IMR-90 (cell line): ENCODE measurements around the gene NPW. TPM values are rescaled to one million over a fixed set of nuclear protein-coding genes. Genes with fewer than 3 reads are reported as not detected.

Experiments
- ATAC-seq: fragments of 200-7000 bp; cut with Tn5 transposase; 2 replicates; pipeline ENCODE4 v1.9.1; 2020; ENCODE audit warnings: low read depth, mild to moderate bottlenecking, moderate library complexity
- BruUV-seq: library from RNA; stranded (reverse); fragments of 400-500 nt; replicated peaks from 2 replicates; lab custom pipeline; 2021; lab: Mats Ljungman, UMichigan
- CTCF ChIA-PET: fragments of 300-600 bp; formaldehyde crosslinking; extraction: SDS; loops from one replicate; lab custom pipeline; 2021; ENCODE audit warnings: antibody characterized with exemption; lab: Yijun Ruan, JAX
- POLR2A ChIA-PET: fragments of 300-600 bp; sonication (Branson Sonifier 250); formaldehyde crosslinking; loops from one replicate; lab custom pipeline; 2022; ENCODE audit warnings: antibody characterized with exemption; ENCODE audit not compliant: unreplicated experiment; lab: Charles Lee
- DNase-seq: peaks from one replicate; pipeline ENCODE4 v3.0.0; 2013
- H2AFZ ChIP-seq: replicated peaks from 2 replicates; pipeline ENCODE3; 2013; ENCODE audit warnings: low read length, mild to moderate bottlenecking; ENCODE audit not compliant: poor library complexity
- H2AK5ac ChIP-seq: 2 replicates; pipeline ENCODE4 v1.6.1; 2013; ENCODE audit warnings: low read depth, low read length, inconsistent platforms
- H2AK9ac ChIP-seq: replicated peaks from 2 replicates; pipeline ENCODE3; 2013; ENCODE audit warnings: mild to moderate bottlenecking, low read depth, low read length, moderate library complexity; ENCODE audit not compliant: poor library complexity
- H2BK120ac ChIP-seq: 2 replicates; pipeline ENCODE4 v1.6.1; 2013; ENCODE audit warnings: low read depth, low read length, inconsistent platforms
- H2BK15ac ChIP-seq: 3 replicates; pipeline ENCODE4 v1.6.1; 2013; ENCODE audit warnings: low read depth, low read length, inconsistent platforms
- H2BK20ac ChIP-seq: 2 replicates; pipeline ENCODE4 v1.6.1; 2013; ENCODE audit warnings: low read depth, mild to moderate bottlenecking, inconsistent platforms, low read length, moderate library complexity
- H2BK5ac ChIP-seq: 2 replicates; pipeline ENCODE4 v1.6.1; 2013; ENCODE audit warnings: mild to moderate bottlenecking, low read depth, low read length, inconsistent platforms; ENCODE audit not compliant: poor library complexity, severe bottlenecking
- H3K14ac ChIP-seq: replicated peaks from 2 replicates; pipeline ENCODE4 v1.6.1; 2013; ENCODE audit warnings: low read depth, low read length, inconsistent platforms
- H3K18ac ChIP-seq: 2 replicates; pipeline ENCODE4 v1.6.1; 2013; ENCODE audit warnings: low read depth, low read length, control low read depth
- H3K23ac ChIP-seq: 2 replicates; pipeline ENCODE4 v1.6.1; 2013; ENCODE audit warnings: low read depth, low read length, inconsistent platforms
- H3K27ac ChIP-seq: 2 replicates; pipeline ENCODE4 v1.5.1; 2013; ENCODE audit warnings: mild to moderate bottlenecking, control low read depth, low read length; ENCODE audit not compliant: insufficient read depth
- H3K27me3 ChIP-seq: 2 replicates; pipeline ENCODE4 v1.6.1; 2013; ENCODE audit warnings: low read length; ENCODE audit not compliant: control insufficient read depth, insufficient read depth
- H3K36me3 ChIP-seq: 2 replicates; pipeline ENCODE4 v1.6.1; 2013; ENCODE audit warnings: low read length, mixed read lengths; ENCODE audit not compliant: control insufficient read depth, insufficient read depth
- H3K4ac ChIP-seq: 2 replicates; pipeline ENCODE4 v1.6.1; 2013; ENCODE audit warnings: low read depth, low read length, inconsistent platforms
- H3K4me1 ChIP-seq: 2 replicates; pipeline ENCODE4 v1.6.1; 2013; ENCODE audit warnings: low read length, mixed read lengths; ENCODE audit not compliant: control insufficient read depth, insufficient read depth
- H3K4me2 ChIP-seq: 2 replicates; pipeline ENCODE4 v1.6.1; 2013; ENCODE audit warnings: low read depth, mild to moderate bottlenecking, control low read depth, low read length, moderate library complexity
- H3K4me3 ChIP-seq: 2 replicates; pipeline ENCODE4 v1.5.1; 2013; ENCODE audit warnings: low read depth, mild to moderate bottlenecking, control low read depth, low read length, moderate library complexity; ENCODE audit not compliant: insufficient read depth
- H3K56ac ChIP-seq: 2 replicates; pipeline ENCODE4 v1.6.1; 2013; ENCODE audit warnings: low read length, inconsistent platforms; ENCODE audit not compliant: insufficient read depth; ENCODE audit errors: extremely low read depth
- H3K79me1 ChIP-seq, 2 experiments: 2 replicates each; pipeline ENCODE4 v1.6.1; 2013; ENCODE audit warnings: low read length in 2 of 2, inconsistent platforms in 1 of 2, low read depth in 1 of 2
- H3K9ac ChIP-seq: 2 replicates; pipeline ENCODE4 v1.6.1; 2013; ENCODE audit warnings: low read depth, low read length, control low read depth
- H3K9me1 ChIP-seq: 2 replicates; pipeline ENCODE4 v1.6.1; 2013; ENCODE audit warnings: low read length, inconsistent platforms; ENCODE audit not compliant: insufficient read depth
- H3K9me3 ChIP-seq: 2 replicates; pipeline ENCODE4 v1.6.1; 2013; ENCODE audit warnings: low read length; ENCODE audit not compliant: control insufficient read depth, insufficient read depth
- H4K20me1 ChIP-seq: 2 replicates; pipeline ENCODE4 v1.6.1; 2013; ENCODE audit warnings: low read length, inconsistent platforms; ENCODE audit not compliant: insufficient read depth
- H4K5ac ChIP-seq: 2 replicates; pipeline ENCODE4 v1.6.1; 2013; ENCODE audit warnings: mild to moderate bottlenecking, low read depth, low read length, control low read depth
- H4K8ac ChIP-seq, 2 experiments: 2 replicates each; pipeline ENCODE4 v1.6.1; 2013; ENCODE audit warnings: low read depth in 2 of 2, low read length in 2 of 2, control low read depth in 1 of 2, inconsistent platforms in 1 of 2
- H4K91ac ChIP-seq: 2 replicates; pipeline ENCODE4 v1.6.1; 2013; ENCODE audit warnings: low read depth, low read length, inconsistent platforms; ENCODE audit not compliant: insufficient read depth
- BHLHE40 ChIP-seq: fragments of 150-350 bp; IDR thresholded peaks from 2 replicates; pipeline ENCODE4 v1.6.1; 2016; ENCODE audit warnings: mild to moderate bottlenecking, low read depth, low read length
- CEBPB ChIP-seq: IDR thresholded peaks from 2 replicates; pipeline ENCODE4 v1.6.1; 2012; ENCODE audit warnings: low read depth, low read length, improper control_type of control experiment
- CHD1 ChIP-seq: IDR thresholded peaks from 2 replicates; pipeline ENCODE4 v1.6.1; 2012; ENCODE audit warnings: low read depth, low read length, improper control_type of control experiment
- MAFK ChIP-seq: IDR thresholded peaks from 2 replicates; pipeline ENCODE4 v1.6.1; 2012; ENCODE audit warnings: low read depth, low read length, improper control_type of control experiment
- MAZ ChIP-seq: IDR thresholded peaks from 2 replicates; pipeline ENCODE4 v1.6.1; 2012; ENCODE audit warnings: low read depth, mild to moderate bottlenecking, low read length, improper control_type of control experiment, moderate library complexity, borderline replicate concordance
- MXI1 ChIP-seq: IDR thresholded peaks from 2 replicates; pipeline ENCODE4 v1.6.1; 2012; ENCODE audit warnings: low read depth, mild to moderate bottlenecking, low read length, moderate library complexity, borderline replicate concordance
- NFE2L2 ChIP-seq: fragments of 150-350 bp; IDR thresholded peaks from 2 replicates; pipeline ENCODE4 v1.6.1; 2016; ENCODE audit warnings: low read depth, mild to moderate bottlenecking, low read length
- POLR2A ChIP-seq: IDR thresholded peaks from 2 replicates; pipeline ENCODE4 v1.6.1; 2012; ENCODE audit warnings: mild to moderate bottlenecking, low read depth, low read length
- RAD21 ChIP-seq: IDR thresholded peaks from 2 replicates; pipeline ENCODE4 v1.6.1; 2012; ENCODE audit warnings: low read length, improper control_type of control experiment
- RCOR1 ChIP-seq: IDR thresholded peaks from 2 replicates; pipeline ENCODE4 v1.6.1; 2012; ENCODE audit warnings: mild to moderate bottlenecking, low read length, improper control_type of control experiment; ENCODE audit not compliant: insufficient replicate concordance
- RFX5 ChIP-seq: IDR thresholded peaks from 2 replicates; pipeline ENCODE4 v1.8.0; 2012; ENCODE audit warnings: low read depth, mild to moderate bottlenecking, low read length, moderate library complexity
- SMC3 ChIP-seq: fragments of 150-350 bp; IDR thresholded peaks from 2 replicates; pipeline ENCODE4 v1.6.1; 2016; ENCODE audit warnings: low read depth, mild to moderate bottlenecking, antibody characterized with exemption, low read length, moderate library complexity
- WGBS, 2 experiments: methylation state at CpG; one replicate each; pipeline versions ENCODE4 v1.1.5 to v1.1.7; 2013; ENCODE audit warnings: missing lambda C conversion rate in 2 of 2; ENCODE audit not compliant: insufficient read length in 1 of 2; ENCODE audit errors: extremely low coverage in 2 of 2; 5-methylcytosine and 5-hydroxymethylcytosine counted together
- dilution Hi-C: fragments of 300-500 bp; cut with HindIII; formaldehyde crosslinking; loops from one replicate; pipeline ENCODE4 v1.14.3; 2018; ENCODE audit warnings: low sequenced_read_pairs; ENCODE audit not compliant: unreplicated experiment
- in situ Hi-C: fragments of 300-500 bp; cut with MboI; formaldehyde crosslinking; loops from 3 replicates; pipeline ENCODE4 v1.14.3; 2019; ENCODE audit warnings: low sequenced_read_pairs, inconsistent platforms, mixed read lengths
- intact Hi-C: fragments of 100-400 bp; cut with micrococcal nuclease; formaldehyde crosslinking; loops from 2 replicates; pipeline ENCODE4 v1.10.0; 2022
- polyA plus RNA-seq, 3 experiments: library from polyadenylated mRNA; depleted of rRNA; stranded (reverse); fragments of >200 nt; gene quantifications; 2 replicates each; pipeline ENCODE4 v1.2.3, GENCODE V29; 2012; ENCODE audit warnings: low replicate concordance in 1 of 3
- total RNA-seq: library from RNA; depleted of rRNA; stranded (reverse); fragments of >200 nt; gene quantifications from 2 replicates; pipeline ENCODE4 v1.2.3, GENCODE V29; 2012
- TF ChIP-seq, protein P1 (sequence below): conservative IDR thresholded peaks from 2 replicates; pipeline ENCODE4 v1.5.1; 2012; ENCODE audit warnings: mild to moderate bottlenecking, low read depth, low read length, improper control_type of control experiment
- TF ChIP-seq, protein P2 (sequence below): fragments of 150-350 bp; IDR thresholded peaks from 2 replicates; pipeline ENCODE4 v1.6.1; 2017; ENCODE audit warnings: mild to moderate bottlenecking, antibody characterized with exemption, low read length, low read depth
- TF ChIP-seq, protein P3 (sequence below): fragments of 150-350 bp; IDR thresholded peaks from 2 replicates; pipeline ENCODE4 v1.6.1; 2016; ENCODE audit warnings: low read depth, mild to moderate bottlenecking, low read length, moderate library complexity, borderline replicate concordance

The NPW gene
- total and polyA plus RNA-seq, 2 of the 4 experiments (the other 2 are of a cell fraction), result 0.18 to 2.0 TPM

DNA sequence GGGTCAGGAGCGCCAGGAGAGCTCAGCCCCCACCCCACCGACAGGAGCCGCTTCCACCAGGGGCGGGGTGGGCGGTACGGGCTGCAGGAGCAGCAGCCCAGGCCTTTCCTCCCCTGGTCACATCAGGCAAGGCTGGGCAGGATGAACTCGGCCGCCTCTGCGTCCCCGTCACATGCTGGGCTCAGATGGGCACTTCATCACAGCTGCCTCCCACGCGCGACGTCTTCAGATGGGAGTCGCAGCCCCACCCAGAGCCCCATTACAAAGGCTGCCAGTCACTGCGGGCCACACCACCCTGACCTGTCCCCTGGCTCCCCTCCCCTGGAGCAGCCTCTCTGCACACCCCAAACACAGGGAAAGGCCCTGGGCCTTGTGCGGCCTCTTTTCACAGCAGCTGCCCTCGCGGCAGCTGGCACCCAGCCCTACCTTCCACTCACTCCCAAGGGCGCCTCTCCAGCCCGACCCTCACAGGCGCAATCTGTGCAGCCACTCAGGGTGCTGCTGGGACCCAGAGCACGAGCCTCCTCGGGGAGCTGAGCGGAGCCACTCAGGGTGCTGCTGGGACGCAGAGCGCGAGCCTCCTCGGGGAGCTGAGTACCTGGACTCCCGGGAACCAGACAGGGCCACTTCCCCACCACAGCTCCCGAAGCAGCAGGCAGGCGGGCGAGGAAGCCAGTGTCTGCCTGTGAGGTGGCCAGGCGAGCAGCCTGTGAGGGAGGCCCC is 14.6 kb upstream of the NPW start:
- Histone ChIP-seq H3K27me3 (no peaks in the 10 kb centered on the region), H3K4me3 (no peak overlapping the region), H3K4me2 (no peak overlapping the region), H4K91ac (no peak overlapping the region), H4K20me1 (peaks cover 79% of the 10 kb centered on the region), H3K18ac (no peak overlapping the region), H3K79me1 (peaks cover 12 to 86% of the 10 kb centered on the region in 2 experiments; a peak in 3 of 4 replicates), H2BK20ac (no peak overlapping the region), H3K27ac (no peak overlapping the region), H3K14ac (no peak overlapping the region), H3K4ac (no peak overlapping the region; the same call in 1 of the 2 replicates), H3K4me1 (peaks cover 21% of the 10 kb centered on the region), H3K9ac (no peak overlapping the region), H4K5ac (no peak overlapping the region), H3K36me3 (peaks cover 41% of the 10 kb centered on the region), H2AFZ (peak overlapping the region; percentile 15), H4K8ac (no peak overlapping the region), H2AK9ac (peak overlapping the region; percentile 68), H2BK15ac (no peak overlapping the region), H2BK120ac (no peak overlapping the region), H3K9me3 (no peaks in the 10 kb centered on the region), H3K56ac (no peak overlapping the region), H3K9me1 (peaks cover 8% of the 10 kb centered on the region; the same call in 1 of the 2 replicates), H2BK5ac (no peak overlapping the region), H3K23ac (no peak overlapping the region), H2AK5ac (no peak overlapping the region)
- POLR2A ChIA-PET, result no interaction called here
- BruUV-seq, result no TSS peak
- dilution Hi-C loops (no loop called here), in situ Hi-C loops (no loop called here), intact Hi-C loops (loop anchor here (5.0 kb wide), 1 partner anchor 137 kb away; no protein-coding TSS in a partner anchor)
- CTCF ChIA-PET, result interaction anchor here (1.3 to 1.7 kb wide), 2 partner anchors 9 to 23 kb away, joined by 5 to 8 read pairs; no protein-coding TSS in a partner anchor
- 93% methylated on average over 15 of the region's 34 CpGs; no CpG with 5 or more reads in 1 of the 2 experiments for WGBS, 2 experiments
- no peak for ATAC-seq
- no peak for DNase-seq
- no peak for TF ChIP-seq RAD21
- no peak for TF ChIP-seq CHD1
- TF ChIP-seq, protein P1, sequence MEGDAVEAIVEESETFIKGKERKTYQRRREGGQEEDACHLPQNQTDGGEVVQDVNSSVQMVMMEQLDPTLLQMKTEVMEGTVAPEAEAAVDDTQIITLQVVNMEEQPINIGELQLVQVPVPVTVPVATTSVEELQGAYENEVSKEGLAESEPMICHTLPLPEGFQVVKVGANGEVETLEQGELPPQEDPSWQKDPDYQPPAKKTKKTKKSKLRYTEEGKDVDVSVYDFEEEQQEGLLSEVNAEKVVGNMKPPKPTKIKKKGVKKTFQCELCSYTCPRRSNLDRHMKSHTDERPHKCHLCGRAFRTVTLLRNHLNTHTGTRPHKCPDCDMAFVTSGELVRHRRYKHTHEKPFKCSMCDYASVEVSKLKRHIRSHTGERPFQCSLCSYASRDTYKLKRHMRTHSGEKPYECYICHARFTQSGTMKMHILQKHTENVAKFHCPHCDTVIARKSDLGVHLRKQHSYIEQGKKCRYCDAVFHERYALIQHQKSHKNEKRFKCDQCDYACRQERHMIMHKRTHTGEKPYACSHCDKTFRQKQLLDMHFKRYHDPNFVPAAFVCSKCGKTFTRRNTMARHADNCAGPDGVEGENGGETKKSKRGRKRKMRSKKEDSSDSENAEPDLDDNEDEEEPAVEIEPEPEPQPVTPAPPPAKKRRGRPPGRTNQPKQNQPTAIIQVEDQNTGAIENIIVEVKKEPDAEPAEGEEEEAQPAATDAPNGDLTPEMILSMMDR, result no peak
- TF ChIP-seq NFE2L2, result no peak
- no peak for TF ChIP-seq CEBPB
- TF ChIP-seq MAFK, result no peak
- no peak for TF ChIP-seq POLR2A
- TF ChIP-seq, protein P2, sequence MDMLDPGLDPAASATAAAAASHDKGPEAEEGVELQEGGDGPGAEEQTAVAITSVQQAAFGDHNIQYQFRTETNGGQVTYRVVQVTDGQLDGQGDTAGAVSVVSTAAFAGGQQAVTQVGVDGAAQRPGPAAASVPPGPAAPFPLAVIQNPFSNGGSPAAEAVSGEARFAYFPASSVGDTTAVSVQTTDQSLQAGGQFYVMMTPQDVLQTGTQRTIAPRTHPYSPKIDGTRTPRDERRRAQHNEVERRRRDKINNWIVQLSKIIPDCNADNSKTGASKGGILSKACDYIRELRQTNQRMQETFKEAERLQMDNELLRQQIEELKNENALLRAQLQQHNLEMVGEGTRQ, result no peak
- TF ChIP-seq RFX5, result no peak
- no peak for TF ChIP-seq RCOR1
- TF ChIP-seq BHLHE40, result no peak
- no peak for TF ChIP-seq SMC3
- no peak for TF ChIP-seq MAZ
- TF ChIP-seq, protein P3, sequence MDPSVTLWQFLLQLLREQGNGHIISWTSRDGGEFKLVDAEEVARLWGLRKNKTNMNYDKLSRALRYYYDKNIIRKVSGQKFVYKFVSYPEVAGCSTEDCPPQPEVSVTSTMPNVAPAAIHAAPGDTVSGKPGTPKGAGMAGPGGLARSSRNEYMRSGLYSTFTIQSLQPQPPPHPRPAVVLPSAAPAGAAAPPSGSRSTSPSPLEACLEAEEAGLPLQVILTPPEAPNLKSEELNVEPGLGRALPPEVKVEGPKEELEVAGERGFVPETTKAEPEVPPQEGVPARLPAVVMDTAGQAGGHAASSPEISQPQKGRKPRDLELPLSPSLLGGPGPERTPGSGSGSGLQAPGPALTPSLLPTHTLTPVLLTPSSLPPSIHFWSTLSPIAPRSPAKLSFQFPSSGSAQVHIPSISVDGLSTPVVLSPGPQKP, result no peak
- TF ChIP-seq MXI1, result no peak
